Calu3 (cell line): Measurements from ENCODE around the gene CCT7. TPM values are rescaled to one million over a fixed set of nuclear protein-coding genes. Genes with fewer than 3 reads are reported as not detected.

ENCODE experiments used
- BruUV-seq: library from RNA; stranded (reverse); fragments of 400-500 nt; replicated peaks from 2 replicates; lab custom pipeline; 2021; lab: Mats Ljungman, UMichigan
- CTCF ChIA-PET: fragments of 300-600 bp; sonication (Branson Sonifier 250); formaldehyde crosslinking; loops from one replicate; lab custom pipeline; 2022; ENCODE audit warnings: antibody characterized with exemption; lab: Charles Lee
- DNase-seq: peaks from one replicate; pipeline ENCODE4 v3.0.0; 2022
- H3K27ac Mint-ChIP-seq: one replicate; pipeline ENCODE4 v1.8.0; 2022; ENCODE audit warnings: mixed read lengths; ENCODE audit not compliant: unreplicated experiment
- H3K27me3 Mint-ChIP-seq: one replicate; pipeline ENCODE4 v1.8.0; 2022; ENCODE audit warnings: mixed read lengths; ENCODE audit not compliant: unreplicated experiment
- H3K36me3 Mint-ChIP-seq: one replicate; pipeline ENCODE4 v1.8.0; 2022; ENCODE audit warnings: mild to moderate bottlenecking, moderate library complexity, mixed read lengths; ENCODE audit not compliant: insufficient read depth, unreplicated experiment
- H3K4me1 Mint-ChIP-seq: one replicate; pipeline ENCODE4 v1.8.0; 2022; ENCODE audit warnings: mild to moderate bottlenecking, low read depth, mixed read lengths; ENCODE audit not compliant: unreplicated experiment
- H3K4me3 Mint-ChIP-seq: one replicate; pipeline ENCODE4 v1.8.0; 2022; ENCODE audit warnings: mild to moderate bottlenecking, low read depth, moderate library complexity, mixed read lengths; ENCODE audit not compliant: unreplicated experiment
- H3K9me3 Mint-ChIP-seq: one replicate; pipeline ENCODE4 v1.8.0; 2022; ENCODE audit warnings: low read depth, mixed read lengths; ENCODE audit not compliant: unreplicated experiment
- CTCF ChIP-seq: fragments of 200-600 bp; IDR thresholded peaks from one replicate; pipeline ENCODE4 v1.8.0; 2022; ENCODE audit warnings: antibody characterized with exemption; ENCODE audit not compliant: unreplicated experiment
- intact Hi-C: fragments of 100-400 bp; cut with micrococcal nuclease; formaldehyde crosslinking; loops from one replicate; pipeline ENCODE4 v1.10.0; 2022; ENCODE audit not compliant: unreplicated experiment
- total RNA-seq: library from RNA; stranded (reverse); gene quantifications from 2 replicates; pipeline ENCODE4 v1.2.3, GENCODE V29; 2022

The CCT7 gene
- total RNA-seq, 1 experiment from 2014 or later: 403 TPM

- TF ChIP-seq CTCF: no peak
- CTCF ChIA-PET: interaction anchor here (0.9 kb wide), 1 partner anchor 10 kb away, joined by 3 read pairs; no protein-coding TSS in a partner anchor
- Mint-ChIP-seq H3K4me3 (peak within 1 kb of the TSS; percentile 56), H3K27me3 (peaks cover 59% of the 10 kb centered on the region), H3K27ac (no peak within 1 kb of the TSS), H3K4me1 (no peaks in the 10 kb centered on the region), H3K36me3 (no peaks in the 10 kb centered on the region), H3K9me3 (no peaks in the 10 kb centered on the region)
- DNase-seq: peak; percentile 32
- BruUV-seq: no TSS peak
- intact Hi-C loops: no loop called here
Measured at GRCh38 chr2:73202156-73203054, 31.7 kb upstream of the CCT7 start, which contains the start of gene NOTO. Gene NOTO, plus strand, starts transcription at chr2:73202574. Its CDS starts 93 bp downstream, at chr2:73202667.

GRCh38 chr2:73203055-73203681 is 30.9 kb upstream of the CCT7 start:
- Mint-ChIP-seq H3K4me1 (no peaks in the 10 kb centered on the region), H3K4me3 (peak overlapping the region; percentile 56), H3K27me3 (peaks cover 59% of the 10 kb centered on the region), H3K27ac (no peak overlapping the region), H3K9me3 (no peaks in the 10 kb centered on the region), H3K36me3 (no peaks in the 10 kb centered on the region)
- no peak for TF ChIP-seq CTCF
- CTCF ChIA-PET: no interaction called here
- DNase-seq: no peak
- intact Hi-C loops: no loop called here
- BruUV-seq: no TSS peak

DNA sequence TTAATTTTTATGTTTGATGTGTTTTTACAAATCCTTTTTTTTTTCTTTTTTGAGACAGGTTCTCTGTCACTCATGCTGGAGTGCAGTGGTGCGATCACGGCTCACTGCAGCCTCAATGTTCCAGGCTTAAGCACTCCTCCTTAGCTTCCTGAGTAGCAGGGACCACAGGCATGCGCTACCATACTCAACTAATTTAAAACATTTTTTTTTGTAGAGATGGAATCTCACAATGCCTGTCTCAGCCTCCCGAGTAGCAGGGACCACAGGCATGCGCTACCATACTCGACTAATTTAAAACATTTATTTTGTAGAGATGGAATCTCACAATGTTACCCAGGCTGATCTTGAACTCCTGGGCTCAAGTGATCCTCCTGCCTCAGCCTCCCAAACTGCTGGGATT is 28.5 kb upstream of the CCT7 start:
- peaks cover 77% of the 10 kb centered on the region for H3K27me3 Mint-ChIP-seq
- CTCF ChIA-PET: no interaction called here
- intact Hi-C loops: no loop called here

DNA sequence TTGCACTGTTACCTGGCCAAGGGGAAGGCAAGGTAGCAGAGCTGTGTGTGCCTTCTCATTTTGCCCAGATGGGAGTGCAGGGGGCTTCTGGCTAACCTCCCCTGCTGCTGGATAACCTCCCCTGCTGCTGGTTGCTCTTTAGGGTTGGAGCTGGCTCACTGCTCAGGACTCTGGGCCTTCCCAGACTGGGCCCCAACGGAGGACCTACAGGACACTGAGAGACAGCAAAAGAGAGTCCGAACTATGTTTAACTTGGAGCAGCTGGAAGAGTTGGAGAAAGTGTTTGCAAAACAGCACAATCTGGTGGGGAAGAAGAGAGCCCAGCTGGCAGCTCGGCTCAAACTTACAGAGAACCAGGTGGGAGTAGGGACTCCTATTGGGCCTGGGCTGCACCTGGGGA is 25.9 kb upstream of the CCT7 start:
- no peak overlapping the region for H3K4me3 Mint-ChIP-seq
- peaks cover 56% of the 10 kb centered on the region for H3K27me3 Mint-ChIP-seq
- no TSS peak for BruUV-seq
- H3K36me3 Mint-ChIP-seq: peaks cover under 1% of the 10 kb centered on the region
- intact Hi-C loops: no loop called here
- CTCF ChIA-PET: no interaction called here
- peaks cover 11% of the 10 kb centered on the region for H3K4me1 Mint-ChIP-seq
- no peak for TF ChIP-seq CTCF
- H3K9me3 Mint-ChIP-seq: no peaks in the 10 kb centered on the region
- H3K27ac Mint-ChIP-seq: no peak overlapping the region
- no peak for DNase-seq

More for the DNA sequence above, 28.5 kb upstream of the CCT7 start:
- Mint-ChIP-seq H3K9me3 (no peaks in the 10 kb centered on the region), H3K4me1 (no peaks in the 10 kb centered on the region), H3K4me3 (no peak overlapping the region), H3K27ac (no peak overlapping the region), H3K36me3 (no peaks in the 10 kb centered on the region)
- BruUV-seq: no TSS peak
- no peak for DNase-seq
- no peak for TF ChIP-seq CTCF
